Measurements from ENCODE around the gene RPA1. TPM values are rescaled to one million over a fixed set of nuclear protein-coding genes. Genes with fewer than 3 reads are reported as not detected.

The RPA1 gene
- total and polyA plus RNA-seq, 2 donors (not counting 1 experiment from before 2014, with no cell fraction given), result 22.3 to 55.4 TPM

DNA sequence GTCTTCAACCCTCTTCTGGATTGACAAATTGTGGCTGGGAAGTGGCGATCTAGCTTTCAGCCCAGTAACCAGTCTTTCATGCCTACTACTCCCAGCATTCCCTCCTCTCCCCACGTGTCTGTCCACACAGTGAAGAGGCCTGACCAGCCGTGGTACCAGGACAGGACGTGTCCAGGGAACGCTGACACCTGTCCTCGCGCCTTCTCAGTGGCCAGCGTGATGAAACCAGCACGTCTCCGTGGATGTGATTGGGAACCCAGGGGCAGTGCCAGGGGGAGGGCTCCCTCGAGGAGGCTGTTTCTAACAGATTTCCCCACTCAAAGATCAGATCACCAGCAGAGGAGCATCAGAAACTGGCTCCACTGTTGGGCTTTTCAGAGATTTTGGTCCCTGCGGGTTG is 69.1 kb downstream of the RPA1 start:
- H3K27ac ChIP-seq (ENCODE audit: insufficient read depth, low read length), result no peak overlapping the region
- H3K27me3 ChIP-seq (ENCODE audit: control insufficient read depth, insufficient read depth, low read length), result no peaks in the 10 kb centered on the region
- H3K36me3 ChIP-seq (ENCODE audit: control insufficient read depth, insufficient read depth, low read length), result peaks cover 4% of the 10 kb centered on the region
- no peaks in the 10 kb centered on the region for H3K9me3 ChIP-seq (ENCODE audit: control insufficient read depth, insufficient read depth, low read depth, low read length)
- no peak for DNase-seq (ENCODE audit: low read depth in 2 of 2)
- no peak overlapping the region for H3K4me2 ChIP-seq (ENCODE audit: extremely low read depth, insufficient read depth, low read length)
- H4K20me1 ChIP-seq (ENCODE audit: control insufficient read depth, extremely low read depth, insufficient read depth, low read length), result no peaks in the 10 kb centered on the region
- H3K79me2 ChIP-seq (ENCODE audit: control insufficient read depth, insufficient read depth, low read length), result no peaks in the 10 kb centered on the region
- H3K9ac ChIP-seq (ENCODE audit: insufficient read depth, low read length), result no peak overlapping the region
- TF ChIP-seq CTCF (conservative IDR thresholded peaks at IDR 0.05 in 1 of 2, IDR thresholded peaks at IDR 0.05 in 1 of 2; ENCODE audit: low read depth in 1 of 2, low read length in 2 of 2), result no peak
- no peak for TF ChIP-seq EZH2 (IDR thresholded peaks at IDR 0.05; ENCODE audit: low read length, missing control alignments)
- no peaks in the 10 kb centered on the region for H3K4me1 ChIP-seq (ENCODE audit: control insufficient read depth, extremely low read depth, insufficient read depth, low read length)
- no peak overlapping the region for H2AFZ ChIP-seq (ENCODE audit: low read length)
- no peak overlapping the region for H3K4me3 ChIP-seq (replicated peaks in 1 of 4; ENCODE audit: control extremely low read depth in 1 of 4, insufficient read depth in 1 of 4, low read depth in 3 of 4, low read length in 4 of 4)

DNA sequence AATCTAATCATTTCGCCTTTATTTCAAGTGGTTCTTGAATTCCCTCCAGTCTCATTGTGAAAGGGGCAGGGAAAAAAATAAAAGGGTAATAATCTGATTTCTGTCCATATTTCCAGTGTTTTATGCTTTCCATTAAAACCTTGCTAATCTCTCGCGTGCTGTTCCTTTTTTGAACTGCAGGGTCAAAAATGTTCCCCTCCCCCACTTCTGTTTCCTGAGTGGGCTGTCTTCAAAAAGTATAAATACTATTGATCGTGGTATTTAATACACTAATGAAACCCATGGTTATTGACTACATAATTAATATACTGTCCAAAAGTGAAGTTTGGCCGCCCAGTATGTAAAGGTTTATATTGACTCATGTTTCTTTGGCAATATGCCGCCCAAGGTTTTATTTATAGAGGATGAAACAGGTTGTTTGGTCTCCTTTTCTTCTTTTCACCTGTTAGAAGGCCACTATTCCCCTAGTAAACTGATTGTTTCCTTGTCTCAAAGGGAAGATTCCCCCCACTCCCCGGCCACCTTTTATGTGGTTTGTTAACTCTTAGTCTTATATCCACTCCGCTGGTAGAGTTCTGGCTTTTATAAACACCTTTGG is 69.7 kb downstream of the RPA1 start:
- Histone ChIP-seq H3K27me3 (ENCODE audit: control insufficient read depth, insufficient read depth, low read length) (no peaks in the 10 kb centered on the region), H2AFZ (ENCODE audit: low read length) (no peak overlapping the region), H3K9ac (ENCODE audit: insufficient read depth, low read length) (no peak overlapping the region), H3K36me3 (ENCODE audit: control insufficient read depth, insufficient read depth, low read length) (peaks cover 4% of the 10 kb centered on the region), H3K4me2 (ENCODE audit: extremely low read depth, insufficient read depth, low read length) (no peak overlapping the region), H3K79me2 (ENCODE audit: control insufficient read depth, insufficient read depth, low read length) (no peaks in the 10 kb centered on the region), H3K4me1 (ENCODE audit: control insufficient read depth, extremely low read depth, insufficient read depth, low read length) (no peaks in the 10 kb centered on the region), H3K27ac (ENCODE audit: insufficient read depth, low read length) (no peak overlapping the region), H3K9me3 (ENCODE audit: control insufficient read depth, insufficient read depth, low read depth, low read length) (no peaks in the 10 kb centered on the region), H3K4me3 (replicated peaks in 1 of 4; ENCODE audit: control extremely low read depth in 1 of 4, insufficient read depth in 1 of 4, low read depth in 3 of 4, low read length in 4 of 4) (no peak overlapping the region), H4K20me1 (ENCODE audit: control insufficient read depth, extremely low read depth, insufficient read depth, low read length) (no peaks in the 10 kb centered on the region)
- TF ChIP-seq CTCF (conservative IDR thresholded peaks at IDR 0.05 in 1 of 2, IDR thresholded peaks at IDR 0.05 in 1 of 2; ENCODE audit: low read depth in 1 of 2, low read length in 2 of 2) (peak in 1 of 2 donors; percentile 23), EZH2 (IDR thresholded peaks at IDR 0.05; ENCODE audit: low read length, missing control alignments) (no peak)
- no peak for DNase-seq (ENCODE audit: low read depth in 2 of 2)

- no peak overlapping the region for H2AFZ ChIP-seq (ENCODE audit: low read length)
- DNase-seq (ENCODE audit: low read depth in 2 of 2), result no peak
- H3K4me1 ChIP-seq (ENCODE audit: control insufficient read depth, extremely low read depth, insufficient read depth, low read length), result peaks cover 3% of the 10 kb centered on the region
- H4K20me1 ChIP-seq (ENCODE audit: control insufficient read depth, extremely low read depth, insufficient read depth, low read length), result no peaks in the 10 kb centered on the region
- H3K4me2 ChIP-seq (ENCODE audit: extremely low read depth, insufficient read depth, low read length), result no peak overlapping the region
- H3K79me2 ChIP-seq (ENCODE audit: control insufficient read depth, insufficient read depth, low read length), result no peaks in the 10 kb centered on the region
- H3K27me3 ChIP-seq (ENCODE audit: control insufficient read depth, insufficient read depth, low read length), result peaks cover 20% of the 10 kb centered on the region
- no peak overlapping the region for H3K4me3 ChIP-seq (replicated peaks in 1 of 4; ENCODE audit: control extremely low read depth in 1 of 4, insufficient read depth in 1 of 4, low read depth in 3 of 4, low read length in 4 of 4)
- no peak overlapping the region for H3K9ac ChIP-seq (ENCODE audit: insufficient read depth, low read length)
- TF ChIP-seq EZH2 (IDR thresholded peaks at IDR 0.05; ENCODE audit: low read length, missing control alignments) (no peak), CTCF (conservative IDR thresholded peaks at IDR 0.05 in 1 of 2, IDR thresholded peaks at IDR 0.05 in 1 of 2; ENCODE audit: low read depth in 1 of 2, low read length in 2 of 2) (no peak)
- no peak overlapping the region for H3K27ac ChIP-seq (ENCODE audit: insufficient read depth, low read length)
- H3K9me3 ChIP-seq (ENCODE audit: control insufficient read depth, insufficient read depth, low read depth, low read length), result no peaks in the 10 kb centered on the region
- no peaks in the 10 kb centered on the region for H3K36me3 ChIP-seq (ENCODE audit: control insufficient read depth, insufficient read depth, low read length)
Observed at GRCh38 chr17:1904273-1905182, 74.7 kb downstream of the RPA1 start.
